SH-SY5Y (cell line): ENCODE results near the gene RHBDF2.

Source experiments
- GATA2 ChIP-seq: IDR thresholded peaks from 2 replicates; pipeline ENCODE4 v1.6.1; 2011; ENCODE audit warnings: mild to moderate bottlenecking, low read depth, low read length
- GATA3 ChIP-seq: IDR thresholded peaks from 2 replicates; pipeline ENCODE4 v1.6.1; 2011; ENCODE audit warnings: low read depth, mild to moderate bottlenecking, low read length, moderate library complexity

DNA sequence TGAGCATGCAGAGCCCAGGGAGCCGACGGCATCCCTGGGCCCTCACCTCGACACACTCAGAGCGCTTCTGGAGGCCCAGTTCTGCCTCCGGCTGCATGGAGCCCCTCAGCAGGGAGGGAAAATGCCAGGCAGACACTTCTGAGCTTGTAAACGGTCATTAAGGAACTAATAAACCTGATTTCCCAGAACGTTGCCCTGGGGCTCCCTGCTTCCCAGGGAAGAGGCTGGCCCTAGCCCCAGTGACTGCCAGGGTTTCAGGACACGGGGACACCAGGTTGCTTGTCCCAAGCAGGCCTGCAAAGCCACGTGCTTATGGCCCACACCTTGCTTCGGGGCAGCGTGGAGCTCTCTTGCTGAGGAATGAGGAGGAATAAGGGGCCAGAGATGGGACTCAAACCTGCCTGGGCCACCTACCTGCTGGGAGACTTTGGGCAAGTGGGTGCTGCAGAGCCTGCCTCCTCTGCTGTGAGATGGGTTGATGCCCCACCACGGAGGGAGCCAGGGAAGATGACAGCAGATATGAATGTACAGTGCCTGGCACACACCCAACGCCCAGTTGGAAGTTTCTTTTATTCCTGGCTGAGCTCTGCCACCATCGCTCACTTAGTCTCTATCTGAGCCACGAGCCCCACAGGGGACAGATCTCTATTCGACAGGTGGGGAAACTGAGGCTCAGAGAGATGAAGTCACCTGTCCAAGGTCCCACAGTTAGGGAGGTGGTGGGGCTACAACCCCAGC lies 5.4 kb downstream of the RHBDF2 start:
- TF ChIP-seq GATA3: no peak
- peak; percentile 45; the same call in 1 of the 2 replicates for TF ChIP-seq GATA2
